Tibial nerve (tissue), 4 donors: Measurements from ENCODE around the gene TEX38.

Experiments
- CTCF ChIP-seq, 5 experiments: fragments of 200-600 bp in 3 of 5; fragments of 450-650 bp in 2 of 5; sonication (generic) in 3 of 5; IDR thresholded peaks; one replicate each; pipeline ENCODE4 v1.5.1; 2016 to 2019; ENCODE audit warnings: antibody characterized with exemption in 5 of 5, mild to moderate bottlenecking in 3 of 5, moderate library complexity in 2 of 5
- EP300 ChIP-seq, 2 donors: sonication (generic); formaldehyde crosslinking; IDR thresholded peaks; one replicate each; pipeline ENCODE4 v1.6.1; 2017; ENCODE audit warnings: antibody characterized with exemption in 2 of 2, mild to moderate bottlenecking in 1 of 2
- POLR2A ChIP-seq, 2 donors: fragments of 450-650 bp; IDR thresholded peaks; one replicate each; pipeline ENCODE4 v1.6.1; 2017; ENCODE audit warnings: antibody characterized with exemption in 2 of 2, mild to moderate bottlenecking in 2 of 2, moderate library complexity in 2 of 2

- TF ChIP-seq CTCF (IDR thresholded peaks at IDR 0.05) (no peak), POLR2A (IDR thresholded peaks at IDR 0.05) (no peak), EP300 (IDR thresholded peaks at IDR 0.05) (no peak)
These were observed 18.2 kb upstream of the TEX38 start for GRCh38 chr1:46653405-46653958.
